ENCODE measurements around the gene GLIS1. TPM values are rescaled to one million over a fixed set of nuclear protein-coding genes. Genes with fewer than 3 reads are reported as not detected.

Gene GLIS1
- polyA plus RNA-seq, 1 donor (not counting 4 experiments of a cell fraction or from before 2014, with no cell fraction given) = not detected

GRCh38 chr1:53698384-53698980 is 40.5 kb downstream of the GLIS1 start:
- H3K79me2 ChIP-seq (ENCODE audit: control insufficient read depth, insufficient read depth, low read length) = no peaks in the 10 kb centered on the region
- dilution Hi-C loops (cut with MboI; ENCODE audit: extremely low pct_ligation_motif_present, low sequenced_read_pairs) = no loop called here
- TF ChIP-seq EZH2 (IDR thresholded peaks at IDR 0.05; ENCODE audit: low read length) (no peak), CTCF (optimal IDR thresholded peaks at IDR 0.05 in 1 of 3, IDR thresholded peaks at IDR 0.05 in 1 of 3, conservative IDR thresholded peaks at IDR 0.05 in 1 of 3; ENCODE audit: extremely low read depth in 1 of 3, insufficient read depth in 2 of 3, low read length in 3 of 3) (no peak)
- no peaks in the 10 kb centered on the region for H3K36me3 ChIP-seq (ENCODE audit: control insufficient read depth in 2 of 2, extremely low read depth in 1 of 2, insufficient read depth in 2 of 2, low read length in 2 of 2)
- no peaks in the 10 kb centered on the region for H3K9me3 ChIP-seq (ENCODE audit: control insufficient read depth, low read depth, low read length)
- no peak overlapping the region for H3K9ac ChIP-seq (ENCODE audit: control insufficient read depth, extremely low read depth, insufficient read depth, low read length)
- H3K4me2 ChIP-seq (ENCODE audit: control insufficient read depth, extremely low read depth, insufficient read depth, low read depth, low read length) = no peak overlapping the region
- no peaks in the 10 kb centered on the region for H4K20me1 ChIP-seq (ENCODE audit: control insufficient read depth, extremely low read depth, insufficient read depth, low read length)
- no peak overlapping the region for H3K27ac ChIP-seq (ENCODE audit: control insufficient read depth, insufficient read depth, low read length)
- H2AFZ ChIP-seq (ENCODE audit: control insufficient read depth, low read length) = no peak overlapping the region
- H3K9me1 ChIP-seq (ENCODE audit: control insufficient read depth, extremely low read depth, insufficient read depth, low read length) = no peaks in the 10 kb centered on the region
- FAIRE-seq = no peak
- no peak overlapping the region for H3K4me3 ChIP-seq (ENCODE audit: control insufficient read depth in 2 of 3, extremely low read depth in 1 of 3, insufficient read depth in 2 of 3, low read depth in 1 of 3, low read length in 3 of 3)
- no peaks in the 10 kb centered on the region for H3K4me1 ChIP-seq (ENCODE audit: control insufficient read depth, extremely low read depth, insufficient read depth, low read length)
- H3K27me3 ChIP-seq (ENCODE audit: control insufficient read depth, extremely low read depth, insufficient read depth, low read length) = no peaks in the 10 kb centered on the region
- no peak for DNase-seq (ENCODE audit: low read depth, low spot score)

- FAIRE-seq (no peak), DNase-seq (ENCODE audit: low read depth, low spot score) (no peak)
- Histone ChIP-seq H3K4me1 (ENCODE audit: control insufficient read depth, extremely low read depth, insufficient read depth, low read length) (no peaks in the 10 kb centered on the region), H3K4me2 (ENCODE audit: control insufficient read depth, extremely low read depth, insufficient read depth, low read depth, low read length) (no peak overlapping the region), H3K36me3 (ENCODE audit: control insufficient read depth in 2 of 2, extremely low read depth in 1 of 2, insufficient read depth in 2 of 2, low read length in 2 of 2) (no peaks in the 10 kb centered on the region), H3K4me3 (ENCODE audit: control insufficient read depth in 2 of 3, extremely low read depth in 1 of 3, insufficient read depth in 2 of 3, low read depth in 1 of 3, low read length in 3 of 3) (no peak overlapping the region), H3K9me1 (ENCODE audit: control insufficient read depth, extremely low read depth, insufficient read depth, low read length) (no peaks in the 10 kb centered on the region), H3K9me3 (ENCODE audit: control insufficient read depth, low read depth, low read length) (no peaks in the 10 kb centered on the region), H4K20me1 (ENCODE audit: control insufficient read depth, extremely low read depth, insufficient read depth, low read length) (no peaks in the 10 kb centered on the region), H3K27ac (ENCODE audit: control insufficient read depth, insufficient read depth, low read length) (no peak overlapping the region), H3K79me2 (ENCODE audit: control insufficient read depth, insufficient read depth, low read length) (no peaks in the 10 kb centered on the region), H3K27me3 (ENCODE audit: control insufficient read depth, extremely low read depth, insufficient read depth, low read length) (peaks cover 1% of the 10 kb centered on the region), H2AFZ (ENCODE audit: control insufficient read depth, low read length) (no peak overlapping the region), H3K9ac (ENCODE audit: control insufficient read depth, extremely low read depth, insufficient read depth, low read length) (no peak overlapping the region)
- dilution Hi-C loops (cut with MboI; ENCODE audit: extremely low pct_ligation_motif_present, low sequenced_read_pairs) = no loop called here
- TF ChIP-seq EZH2 (IDR thresholded peaks at IDR 0.05; ENCODE audit: low read length) (no peak), CTCF (optimal IDR thresholded peaks at IDR 0.05 in 1 of 3, IDR thresholded peaks at IDR 0.05 in 1 of 3, conservative IDR thresholded peaks at IDR 0.05 in 1 of 3; ENCODE audit: extremely low read depth in 1 of 3, insufficient read depth in 2 of 3, low read length in 3 of 3) (no peak)
Measured at GRCh38 chr1:53697721-53698383, 41.1 kb downstream of the GLIS1 start.

Data from keratinocyte (primary cell).